Nephron progenitor cell (in vitro differentiated cells): ENCODE results near the gene DUS1L.

Experiments
- DNase-seq: peaks from one replicate; pipeline ENCODE4 v3.0.0; 2021
- H3K27ac Mint-ChIP-seq: 2 replicates; pipeline ENCODE4 v1.8.0; 2021; ENCODE audit warnings: mild to moderate bottlenecking, moderate library complexity, mixed read lengths
- H3K27me3 Mint-ChIP-seq: 2 replicates; pipeline ENCODE4 v1.8.0; 2021; ENCODE audit warnings: mild to moderate bottlenecking, low read depth, mixed read lengths; ENCODE audit not compliant: poor library complexity
- H3K36me3 Mint-ChIP-seq: 2 replicates; pipeline ENCODE4 v1.8.0; 2021; ENCODE audit warnings: low read depth, mixed read lengths
- H3K4me1 Mint-ChIP-seq: 2 replicates; pipeline ENCODE4 v1.8.0; 2021; ENCODE audit warnings: mixed read lengths
- H3K4me3 Mint-ChIP-seq: 2 replicates; pipeline ENCODE4 v1.8.0; 2021; ENCODE audit warnings: mild to moderate bottlenecking, moderate library complexity, mixed read lengths
- H3K9me3 Mint-ChIP-seq: 2 replicates; pipeline ENCODE4 v1.8.0; 2021; ENCODE audit warnings: mild to moderate bottlenecking, moderate library complexity, mixed read lengths
- TF ChIP-seq, protein P1 (sequence below): fragments of 200-600 bp; sonication (generic); IDR thresholded peaks from 2 replicates; pipeline ENCODE4 v1.5.0; 2021; ENCODE audit warnings: antibody characterized with exemption

Gene DUS1L

DNA sequence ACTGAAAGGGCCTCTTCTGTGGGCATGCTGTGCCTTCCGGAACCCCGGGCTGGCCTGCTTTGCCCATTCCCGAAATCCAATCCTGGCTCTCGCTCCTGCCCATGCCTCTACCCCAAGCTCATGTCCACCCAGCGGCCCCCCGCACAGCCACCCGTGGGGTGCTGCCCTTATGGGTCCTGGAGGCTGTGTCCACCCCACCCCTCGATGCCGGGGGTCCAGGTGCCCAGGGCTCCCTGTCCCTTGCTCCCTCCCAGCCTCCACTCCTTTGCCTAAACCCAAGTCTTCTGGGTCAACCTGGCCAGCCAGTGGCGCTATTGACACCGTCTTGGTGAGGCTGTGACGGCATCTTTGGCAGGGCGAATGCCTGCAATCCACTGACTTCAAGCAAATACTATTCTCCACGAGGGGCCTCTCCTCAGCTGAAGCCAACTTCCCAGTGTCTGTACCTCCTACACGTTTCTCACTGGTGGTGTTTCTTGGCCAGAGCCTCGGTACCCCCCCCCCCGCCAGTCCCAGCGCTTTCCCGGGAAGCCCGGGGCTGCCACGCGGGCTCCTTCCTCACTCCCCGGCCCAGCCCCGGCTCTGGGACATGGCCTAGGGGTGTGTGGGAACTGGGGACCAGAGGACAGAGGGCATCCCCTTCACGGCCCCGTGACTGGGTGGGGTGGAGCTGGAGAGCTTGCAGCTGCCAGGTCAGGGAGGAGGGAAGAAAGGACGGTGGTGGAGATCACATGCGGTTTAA is 12.2 kb upstream of the DUS1L start:
- H3K27ac Mint-ChIP-seq, result peak overlapping the region; percentile 41
- peaks cover 17% of the 10 kb centered on the region for H3K27me3 Mint-ChIP-seq
- peaks cover 12% of the 10 kb centered on the region for H3K9me3 Mint-ChIP-seq
- DNase-seq, result no peak
- peaks cover 5% of the 10 kb centered on the region for H3K36me3 Mint-ChIP-seq
- H3K4me1 Mint-ChIP-seq, result peaks cover 11% of the 10 kb centered on the region
- H3K4me3 Mint-ChIP-seq, result no peak overlapping the region
- TF ChIP-seq, protein P1, sequence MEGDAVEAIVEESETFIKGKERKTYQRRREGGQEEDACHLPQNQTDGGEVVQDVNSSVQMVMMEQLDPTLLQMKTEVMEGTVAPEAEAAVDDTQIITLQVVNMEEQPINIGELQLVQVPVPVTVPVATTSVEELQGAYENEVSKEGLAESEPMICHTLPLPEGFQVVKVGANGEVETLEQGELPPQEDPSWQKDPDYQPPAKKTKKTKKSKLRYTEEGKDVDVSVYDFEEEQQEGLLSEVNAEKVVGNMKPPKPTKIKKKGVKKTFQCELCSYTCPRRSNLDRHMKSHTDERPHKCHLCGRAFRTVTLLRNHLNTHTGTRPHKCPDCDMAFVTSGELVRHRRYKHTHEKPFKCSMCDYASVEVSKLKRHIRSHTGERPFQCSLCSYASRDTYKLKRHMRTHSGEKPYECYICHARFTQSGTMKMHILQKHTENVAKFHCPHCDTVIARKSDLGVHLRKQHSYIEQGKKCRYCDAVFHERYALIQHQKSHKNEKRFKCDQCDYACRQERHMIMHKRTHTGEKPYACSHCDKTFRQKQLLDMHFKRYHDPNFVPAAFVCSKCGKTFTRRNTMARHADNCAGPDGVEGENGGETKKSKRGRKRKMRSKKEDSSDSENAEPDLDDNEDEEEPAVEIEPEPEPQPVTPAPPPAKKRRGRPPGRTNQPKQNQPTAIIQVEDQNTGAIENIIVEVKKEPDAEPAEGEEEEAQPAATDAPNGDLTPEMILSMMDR, result no peak

DNA sequence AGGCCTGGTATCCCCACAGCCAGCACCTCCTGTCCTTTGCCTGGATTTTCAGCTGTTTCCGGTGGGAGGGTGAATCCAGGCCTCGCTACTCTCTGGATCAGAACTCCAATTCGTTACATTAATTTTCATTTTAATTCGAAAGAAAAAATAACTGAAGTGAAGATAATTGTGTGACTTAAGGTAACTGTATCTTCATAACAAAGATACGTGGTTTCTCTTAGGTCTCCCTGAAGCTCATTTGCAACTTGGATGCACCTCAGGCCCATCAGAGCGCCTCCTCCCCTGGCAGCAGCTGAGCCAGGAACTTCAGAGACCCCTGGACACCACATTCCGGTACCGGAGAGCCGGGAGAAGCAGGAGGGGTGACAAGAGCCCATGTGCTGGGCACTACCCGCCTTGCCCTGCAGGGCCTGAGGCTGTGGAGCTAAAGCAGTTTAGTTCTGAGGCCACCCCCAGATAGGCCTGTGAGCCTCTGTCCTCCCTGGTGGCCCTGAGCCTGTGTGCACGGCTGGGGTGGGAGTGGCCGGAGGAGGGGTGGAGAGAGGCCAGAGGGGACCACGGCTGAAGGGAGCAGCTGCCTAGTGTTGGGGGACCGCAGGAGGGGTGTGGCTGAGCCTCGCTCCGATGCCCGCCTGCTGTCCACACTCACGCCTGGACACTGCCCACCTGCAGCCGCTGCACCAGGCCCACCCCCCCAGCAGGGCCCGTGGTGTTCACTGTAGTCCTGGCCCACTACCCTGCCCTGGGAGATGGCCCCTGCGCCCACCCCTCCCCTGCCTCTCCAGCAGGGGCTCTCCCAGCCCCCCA is 11.4 kb upstream of the DUS1L start:
- H3K4me1 Mint-ChIP-seq, result peaks cover 11% of the 10 kb centered on the region
- no peak overlapping the region for H3K4me3 Mint-ChIP-seq
- H3K27ac Mint-ChIP-seq, result peak overlapping the region; percentile 88
- peak; percentile 39 for DNase-seq
- TF ChIP-seq, protein P1, result no peak
- peaks cover 25% of the 10 kb centered on the region for H3K27me3 Mint-ChIP-seq
- H3K9me3 Mint-ChIP-seq, result peaks cover 16% of the 10 kb centered on the region
- H3K36me3 Mint-ChIP-seq, result peaks cover 5% of the 10 kb centered on the region

DNA sequence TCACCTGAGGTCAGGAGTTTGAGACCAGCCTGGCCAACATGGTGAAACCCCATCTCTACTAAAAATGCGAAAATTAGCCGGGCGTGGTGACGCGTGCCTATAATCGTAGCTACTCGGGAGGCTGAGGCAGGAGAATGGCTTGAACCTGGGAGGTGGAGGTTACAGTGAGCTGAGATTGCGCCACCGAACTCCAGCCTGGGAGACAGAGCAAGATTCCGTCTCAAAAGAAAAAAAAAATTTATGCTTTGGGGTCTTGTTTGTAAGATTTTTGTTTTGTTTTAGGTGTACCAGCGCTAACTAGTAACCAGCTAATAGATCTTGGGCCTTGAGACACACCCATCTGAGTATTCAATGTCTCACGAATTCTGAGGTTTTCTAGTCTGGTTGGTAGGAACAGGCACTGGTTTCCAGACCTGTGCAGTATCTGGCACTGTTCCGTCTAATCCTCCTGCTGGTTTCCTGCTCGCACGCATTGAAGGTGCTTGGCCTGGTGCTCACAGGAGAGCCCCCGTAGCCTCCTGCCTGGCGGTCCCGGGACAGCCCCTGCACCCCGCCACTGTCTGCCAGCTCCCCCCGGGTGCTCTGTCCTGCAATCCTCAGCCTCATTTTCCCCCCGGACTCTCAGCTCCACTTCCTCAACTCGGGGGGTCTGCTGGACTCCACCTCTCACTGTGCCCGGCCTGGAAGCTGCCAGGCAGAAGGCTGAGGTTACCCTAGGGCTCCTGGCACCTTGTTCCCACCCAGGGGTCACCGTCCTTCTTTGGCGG is 10.6 kb upstream of the DUS1L start:
- DNase-seq, result no peak
- Mint-ChIP-seq H3K9me3 (peaks cover 16% of the 10 kb centered on the region), H3K4me3 (no peak overlapping the region), H3K27ac (peak overlapping the region; percentile 88), H3K4me1 (peaks cover 11% of the 10 kb centered on the region), H3K36me3 (peaks cover 5% of the 10 kb centered on the region), H3K27me3 (peaks cover 25% of the 10 kb centered on the region)
- TF ChIP-seq, protein P1, result no peak

DNA sequence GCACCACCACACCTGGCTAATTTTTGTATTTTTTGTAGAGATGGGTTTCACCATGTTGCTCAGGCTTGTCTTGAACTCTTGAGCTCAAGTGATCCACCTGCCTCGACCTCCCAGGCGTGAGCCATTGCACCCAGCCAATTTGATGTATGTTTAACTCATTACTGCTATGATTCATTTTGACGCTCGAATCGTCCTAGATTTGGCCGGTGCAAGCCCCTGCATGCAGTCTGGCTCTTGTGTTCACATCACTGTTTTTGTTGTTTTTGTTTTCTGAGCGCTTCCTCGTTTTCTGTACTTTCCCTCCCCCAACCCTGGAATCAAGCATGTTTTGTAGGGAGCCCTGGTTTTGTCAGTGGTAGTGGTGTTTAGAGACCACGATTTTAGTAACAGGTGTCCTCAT is 7.8 kb upstream of the DUS1L start:
- Mint-ChIP-seq H3K36me3 (peaks cover 5% of the 10 kb centered on the region), H3K27me3 (peaks cover 47% of the 10 kb centered on the region), H3K9me3 (peaks cover 16% of the 10 kb centered on the region), H3K4me1 (peaks cover 11% of the 10 kb centered on the region), H3K27ac (no peak overlapping the region), H3K4me3 (no peak overlapping the region)
- DNase-seq, result no peak
- TF ChIP-seq, protein P1, result no peak

DNA sequence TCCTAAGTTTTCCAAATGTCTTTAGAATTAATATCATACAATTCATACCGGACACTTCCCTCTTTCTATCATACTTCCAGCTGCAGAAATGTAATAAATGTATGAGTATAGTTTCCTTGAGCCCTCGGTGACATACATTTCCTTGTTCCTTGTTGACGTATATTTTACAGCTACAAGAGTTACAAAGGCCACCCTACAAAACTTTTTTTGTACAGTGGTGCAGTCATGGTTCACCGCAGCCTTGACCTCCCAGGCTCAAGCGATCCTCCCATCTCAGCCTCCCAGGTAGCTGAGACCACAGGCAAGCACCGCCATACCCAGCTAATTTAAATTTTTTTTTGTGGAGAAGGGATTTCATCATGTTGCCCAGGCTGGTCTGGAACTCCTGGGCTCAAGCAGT is 7.2 kb upstream of the DUS1L start:
- H3K36me3 Mint-ChIP-seq, result no peaks in the 10 kb centered on the region
- H3K27ac Mint-ChIP-seq, result no peak overlapping the region
- DNase-seq, result no peak
- peaks cover 16% of the 10 kb centered on the region for H3K9me3 Mint-ChIP-seq
- H3K27me3 Mint-ChIP-seq, result peaks cover 45% of the 10 kb centered on the region
- H3K4me3 Mint-ChIP-seq, result no peak overlapping the region
- TF ChIP-seq, protein P1, result no peak
- peaks cover 5% of the 10 kb centered on the region for H3K4me1 Mint-ChIP-seq
